Transverse colon (tissue), 3 donors: ENCODE results near the gene TMEM132D.

Source experiments
- EP300 ChIP-seq: sonication (generic); formaldehyde crosslinking; IDR thresholded peaks from one replicate; pipeline ENCODE4 v1.6.1; 2017; ENCODE audit warnings: antibody characterized with exemption, low read depth
- TF ChIP-seq, protein P1 (sequence below), 5 experiments: fragments of 200-600 bp in 3 of 5; fragments of 450-650 bp in 2 of 5; sonication (generic) in 3 of 5; IDR thresholded peaks; 1 replicate in 2 of 5; 2 replicates in 3 of 5; pipeline ENCODE4 v1.5.1; 2016 to 2017; ENCODE audit warnings: antibody characterized with exemption in 5 of 5, inconsistent platforms in 3 of 5, mild to moderate bottlenecking in 2 of 5, moderate library complexity in 1 of 5

DNA sequence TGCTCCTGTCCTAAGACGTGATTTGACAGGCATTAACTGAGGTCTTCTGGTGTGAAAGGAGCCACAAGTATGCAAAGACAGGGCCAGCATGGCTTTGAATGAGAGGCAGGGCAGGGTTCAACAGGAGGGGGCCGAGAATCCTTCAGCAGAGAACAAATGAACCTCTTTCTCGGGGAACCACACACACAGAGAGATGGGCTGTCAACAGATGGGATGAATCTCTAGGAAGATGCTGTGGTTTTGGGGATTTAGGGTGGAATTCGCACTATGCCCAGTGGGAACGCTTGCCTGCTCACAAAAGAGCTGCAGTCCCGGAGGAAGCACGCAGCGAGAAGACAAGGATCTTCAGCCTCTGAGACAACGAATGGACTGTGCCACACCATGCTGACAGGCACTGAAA lies 537.2 kb downstream of the TMEM132D start:
- TF ChIP-seq, protein P1, sequence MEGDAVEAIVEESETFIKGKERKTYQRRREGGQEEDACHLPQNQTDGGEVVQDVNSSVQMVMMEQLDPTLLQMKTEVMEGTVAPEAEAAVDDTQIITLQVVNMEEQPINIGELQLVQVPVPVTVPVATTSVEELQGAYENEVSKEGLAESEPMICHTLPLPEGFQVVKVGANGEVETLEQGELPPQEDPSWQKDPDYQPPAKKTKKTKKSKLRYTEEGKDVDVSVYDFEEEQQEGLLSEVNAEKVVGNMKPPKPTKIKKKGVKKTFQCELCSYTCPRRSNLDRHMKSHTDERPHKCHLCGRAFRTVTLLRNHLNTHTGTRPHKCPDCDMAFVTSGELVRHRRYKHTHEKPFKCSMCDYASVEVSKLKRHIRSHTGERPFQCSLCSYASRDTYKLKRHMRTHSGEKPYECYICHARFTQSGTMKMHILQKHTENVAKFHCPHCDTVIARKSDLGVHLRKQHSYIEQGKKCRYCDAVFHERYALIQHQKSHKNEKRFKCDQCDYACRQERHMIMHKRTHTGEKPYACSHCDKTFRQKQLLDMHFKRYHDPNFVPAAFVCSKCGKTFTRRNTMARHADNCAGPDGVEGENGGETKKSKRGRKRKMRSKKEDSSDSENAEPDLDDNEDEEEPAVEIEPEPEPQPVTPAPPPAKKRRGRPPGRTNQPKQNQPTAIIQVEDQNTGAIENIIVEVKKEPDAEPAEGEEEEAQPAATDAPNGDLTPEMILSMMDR (IDR thresholded peaks at IDR 0.05), result no peak
- TF ChIP-seq EP300, result no peak
